IPS DF 4.7 (cell line): ENCODE results near the gene CXorf66.
"Not testable (repeated sequence)": the region's sequence is repeated elsewhere in the genome, so short reads cannot be mapped to it uniquely, and the experiment has no call there.

Experiments used
- DNase-seq: peaks from one replicate; pipeline ENCODE4 v3.0.0-alpha.2; 2013; ENCODE audit warnings: low spot score; ENCODE audit errors: extremely low read depth

The CXorf66 gene, protein sequence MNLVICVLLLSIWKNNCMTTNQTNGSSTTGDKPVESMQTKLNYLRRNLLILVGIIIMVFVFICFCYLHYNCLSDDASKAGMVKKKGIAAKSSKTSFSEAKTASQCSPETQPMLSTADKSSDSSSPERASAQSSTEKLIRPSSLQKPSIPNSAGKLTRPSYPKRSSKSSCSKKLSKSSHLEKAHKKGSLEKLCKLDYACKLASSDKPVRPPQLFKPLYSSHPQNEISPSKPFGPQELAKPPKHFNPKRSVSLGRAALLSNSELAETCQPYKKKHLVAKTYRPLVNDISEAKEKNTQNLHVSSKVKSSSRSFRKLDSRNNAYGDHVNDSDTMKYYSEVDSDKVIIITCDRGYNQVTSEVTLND

DNA sequence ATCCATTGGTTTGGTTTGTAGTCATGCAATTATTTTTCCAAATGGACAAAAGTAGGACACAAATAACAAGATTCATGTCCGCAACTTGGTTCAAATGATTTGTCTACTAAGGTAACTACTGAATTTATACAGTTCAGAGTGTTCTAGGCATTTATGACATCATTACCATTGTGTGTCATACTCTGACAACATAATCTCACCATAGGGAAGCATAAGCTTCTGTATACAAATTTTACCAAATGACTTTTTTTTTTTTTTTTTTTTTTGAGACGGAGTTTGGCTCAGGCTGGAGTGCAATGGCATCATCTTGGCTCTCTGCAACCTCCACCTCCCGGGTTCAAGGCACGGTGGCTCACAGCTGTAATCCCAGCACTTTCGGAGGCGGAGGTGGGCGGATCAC, at the start of gene CXorf66:
Gene CXorf66, minus strand, starts transcription at position 101 of the 400 bp plus-strand sequence. Its CDS starts 25 bp downstream, at position 76.
- no peak for DNase-seq

DNA sequence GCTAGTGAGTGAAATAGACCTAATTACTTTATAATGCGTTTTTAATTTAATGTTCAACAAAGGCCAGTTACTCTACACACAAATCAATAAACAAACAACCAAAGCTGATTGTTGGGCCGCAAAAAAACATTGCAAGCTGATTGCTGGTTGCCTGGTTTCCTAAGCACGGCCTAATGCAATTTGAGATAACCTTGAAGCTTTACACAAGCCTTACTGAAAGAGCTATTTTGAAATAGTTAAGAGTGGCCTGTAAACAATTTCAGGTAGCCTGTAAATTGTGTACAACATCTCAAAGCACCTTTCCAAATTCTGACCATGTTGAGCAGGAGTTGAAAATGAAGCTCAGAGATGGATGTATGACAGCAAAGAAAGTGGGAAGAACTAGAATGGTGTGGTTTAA, 17.5 kb upstream of the CXorf66 start:
- no peak for DNase-seq

DNA sequence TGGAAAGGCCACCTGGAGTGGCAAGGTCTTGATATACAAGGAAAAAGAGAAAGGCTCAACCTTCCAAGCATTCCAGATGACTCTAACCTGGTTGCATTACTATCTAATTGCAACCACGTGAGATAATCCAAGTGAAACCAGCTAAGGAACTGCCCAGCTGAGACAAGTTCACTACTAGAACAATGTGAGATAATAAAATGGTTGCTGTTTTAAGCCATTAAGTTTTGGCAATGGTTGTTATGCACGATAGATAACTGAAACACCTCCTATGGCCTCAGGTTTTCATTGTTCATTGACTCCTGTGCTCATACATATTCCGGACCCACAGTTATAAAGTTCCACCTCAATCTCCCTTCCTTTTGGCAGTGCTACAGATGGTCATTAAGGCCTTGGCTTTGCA, 9.2 kb upstream of the CXorf66 start:
- DNase-seq, result no peak

DNA sequence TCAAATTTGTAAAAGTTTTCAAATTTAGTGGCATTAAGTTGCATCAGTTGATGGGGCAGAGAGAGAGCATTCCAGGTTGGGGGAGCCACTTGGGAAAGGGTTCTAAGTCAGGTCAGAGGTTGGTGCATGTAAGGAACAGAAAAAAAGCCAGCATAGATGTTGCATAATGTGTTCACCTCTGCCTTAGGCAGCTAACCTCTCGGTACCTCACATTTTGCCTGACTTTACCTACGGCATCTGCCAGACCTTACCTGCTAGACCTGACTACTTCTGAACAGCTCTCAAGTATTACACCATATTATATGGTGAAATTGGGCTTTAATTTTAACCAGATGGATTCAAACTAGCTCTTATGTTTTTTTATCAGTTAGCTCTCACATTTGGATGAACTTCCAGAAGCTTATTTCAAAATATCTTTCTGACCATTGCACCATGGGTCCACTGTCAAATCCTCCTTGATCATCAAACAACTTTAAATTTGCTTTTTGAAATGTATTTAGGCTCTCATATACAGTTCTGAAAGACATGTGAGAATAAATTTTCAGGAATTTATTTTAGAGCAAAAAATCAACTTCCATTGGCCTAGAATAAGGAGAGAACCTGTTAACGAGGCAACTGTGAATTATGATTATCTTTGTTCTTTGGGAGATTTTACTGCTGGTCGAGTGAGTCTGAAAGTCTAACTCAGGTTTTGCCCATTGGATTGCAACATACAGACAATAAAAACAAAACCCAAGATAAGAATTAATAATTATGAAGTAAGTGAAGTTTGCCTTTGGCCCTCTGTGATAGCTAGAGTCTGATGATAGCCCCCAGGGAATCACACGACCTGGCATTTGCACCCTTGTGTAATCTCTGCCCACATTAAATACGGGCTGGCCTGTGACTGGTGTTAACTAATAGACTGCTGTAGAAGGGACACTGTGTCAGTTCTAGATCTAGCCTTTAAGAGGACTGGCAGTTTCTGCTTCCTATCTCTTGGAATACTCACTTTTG, 7.6 kb upstream of the CXorf66 start:
- DNase-seq, result no peak

DNA sequence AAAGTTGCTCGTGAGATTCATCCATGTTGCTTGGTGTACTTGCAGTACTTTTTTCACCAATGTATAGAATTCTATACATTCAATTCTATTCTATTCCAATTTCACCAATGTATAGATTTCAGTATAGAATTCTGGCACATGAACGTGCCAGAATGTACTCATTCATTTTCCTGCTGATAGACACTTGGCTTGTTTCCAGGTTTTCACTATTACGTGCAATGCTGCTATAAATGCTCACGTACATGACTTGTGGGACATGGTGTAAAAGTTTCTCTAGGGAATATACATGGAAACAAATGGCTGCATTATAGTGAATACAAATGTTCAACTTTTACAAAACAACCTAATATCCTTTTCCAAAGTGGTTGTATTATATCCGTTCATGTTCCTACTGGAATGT, 6.8 kb upstream of the CXorf66 start:
- DNase-seq, result no peak

DNA sequence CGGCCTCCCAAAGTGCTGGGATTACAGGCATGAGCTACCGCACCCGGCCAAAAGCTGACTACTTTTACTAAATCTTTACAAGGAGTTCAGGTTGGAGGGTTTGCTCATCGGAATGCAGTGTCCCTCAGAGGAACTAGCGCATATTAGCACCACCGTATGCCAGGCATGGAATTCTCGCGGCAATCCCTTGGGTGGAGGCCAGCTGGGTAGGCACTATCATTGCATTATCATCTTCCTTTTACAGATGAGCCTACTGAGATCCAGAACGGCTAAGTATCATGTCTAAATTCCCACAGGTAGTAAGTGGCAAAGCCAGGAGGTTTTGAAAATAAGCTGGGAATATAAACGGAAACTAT, 6.1 kb upstream of the CXorf66 start:
- DNase-seq, result no peak

DNA sequence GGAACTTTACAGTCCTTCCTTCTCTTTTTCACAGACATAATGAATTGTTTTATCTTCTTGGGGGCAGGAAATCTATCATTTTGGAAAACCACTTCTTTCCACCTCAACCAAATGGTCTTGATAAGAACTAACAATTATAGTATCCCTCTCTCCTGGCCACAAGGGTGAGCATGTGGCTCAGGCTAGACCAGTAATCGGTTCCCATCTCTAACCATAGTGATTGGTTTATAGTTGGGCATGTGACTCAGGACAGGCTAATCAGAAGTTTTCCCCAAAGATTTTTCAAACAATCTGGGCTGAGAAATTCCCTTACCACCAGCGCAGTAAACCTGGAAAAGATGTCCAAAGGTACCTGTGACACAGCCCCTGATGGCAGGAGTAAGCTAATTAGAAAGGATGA, 4.0 kb upstream of the CXorf66 start:
- DNase-seq, result no peak

DNA sequence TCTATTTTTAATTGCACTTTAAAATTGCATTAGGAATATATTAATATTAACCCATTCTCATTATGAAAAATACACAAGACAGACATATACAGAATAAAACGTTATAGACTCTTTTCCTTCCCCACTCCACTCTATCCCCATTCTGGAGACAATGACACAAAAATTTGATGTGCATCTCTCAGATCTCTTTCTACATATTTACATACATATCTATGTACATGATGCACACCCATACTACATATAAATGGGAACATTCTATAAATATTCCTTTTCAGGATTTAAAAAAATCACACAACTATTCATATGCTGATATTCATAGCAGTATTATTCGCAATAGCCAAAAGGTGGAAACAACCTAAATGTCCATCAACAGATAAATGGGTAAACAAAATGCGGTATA, 2.4 kb upstream of the CXorf66 start:
- DNase-seq, result no peak

DNA sequence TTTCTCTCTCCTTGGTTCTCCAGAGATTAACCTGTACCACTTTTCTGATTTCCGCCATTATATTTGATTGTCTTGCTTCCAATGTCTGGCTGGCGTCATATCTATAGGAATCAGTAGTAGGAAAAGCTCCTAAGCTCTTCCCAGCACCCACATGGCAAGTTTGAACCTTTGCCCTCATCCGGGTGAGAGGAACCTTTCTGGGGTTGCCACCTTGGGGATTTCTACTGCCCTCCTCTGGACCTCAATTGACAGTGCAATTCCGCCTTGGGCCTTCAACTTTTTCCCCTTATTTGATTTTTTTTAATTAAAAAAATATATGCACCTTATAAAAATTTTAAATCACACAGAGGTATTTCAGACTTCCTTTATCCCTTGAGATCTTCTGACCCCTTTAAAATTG, 2.0 kb upstream of the CXorf66 start:
- DNase-seq, result no peak

DNA sequence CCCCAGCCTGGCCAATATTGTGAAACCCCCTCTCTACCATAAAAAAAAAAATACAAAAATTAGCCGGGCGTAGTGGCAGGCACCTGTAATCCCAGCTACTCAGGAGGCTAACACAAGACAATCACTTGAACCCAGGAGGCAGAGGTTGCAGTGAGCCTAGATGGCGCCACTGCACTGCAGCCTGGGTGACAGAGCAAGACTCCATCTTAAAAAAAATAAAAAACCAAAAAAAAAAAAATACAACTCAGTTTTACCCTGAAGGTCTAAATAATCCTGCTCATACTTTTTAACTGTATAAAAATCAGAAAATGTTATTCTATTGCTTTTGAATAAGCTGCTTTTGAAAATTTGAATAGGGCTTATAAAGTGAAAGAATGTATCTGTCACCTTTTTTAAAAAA, 838 bp upstream of the CXorf66 start:
- DNase-seq, result not testable (repeated sequence)

DNA sequence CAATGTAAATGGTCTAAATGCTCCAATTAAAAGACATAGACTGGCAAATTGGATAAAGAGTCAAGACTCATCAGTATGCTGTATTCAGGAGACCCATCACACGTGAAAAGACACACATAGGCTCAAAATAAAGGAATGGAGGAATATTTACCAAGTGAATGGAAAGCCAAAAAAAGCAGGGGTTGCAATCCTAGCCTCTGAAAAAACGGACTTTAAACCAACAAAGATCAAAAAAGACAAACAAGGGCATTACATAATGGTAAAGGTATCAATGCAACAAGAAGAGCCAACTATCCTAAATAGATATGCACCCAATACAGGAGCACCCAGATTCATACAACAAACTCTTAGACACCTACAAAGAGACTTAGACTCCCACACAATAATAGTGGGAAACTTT, 4.2 kb downstream of the CXorf66 start:
- DNase-seq, result not testable (repeated sequence)

DNA sequence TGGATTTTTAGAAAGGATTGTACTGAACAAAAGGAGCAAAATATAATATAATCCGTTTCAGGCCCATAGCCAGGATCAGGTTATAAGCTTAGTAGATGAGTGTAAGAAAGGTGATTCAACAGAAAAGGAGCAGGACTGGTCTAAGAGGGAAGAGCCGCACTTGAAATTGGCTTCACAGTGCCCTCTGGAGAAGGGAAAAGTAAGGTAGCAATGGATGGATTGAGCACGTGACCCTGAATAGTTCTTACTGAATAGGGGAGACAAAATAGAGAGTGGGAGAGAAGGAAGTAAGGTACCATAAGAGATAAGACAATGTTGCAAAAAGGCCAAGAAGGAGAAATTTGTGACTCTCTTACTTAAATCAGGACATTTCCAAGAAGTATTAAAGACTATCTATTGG, 15.6 kb downstream of the CXorf66 start:
- no peak for DNase-seq

DNA sequence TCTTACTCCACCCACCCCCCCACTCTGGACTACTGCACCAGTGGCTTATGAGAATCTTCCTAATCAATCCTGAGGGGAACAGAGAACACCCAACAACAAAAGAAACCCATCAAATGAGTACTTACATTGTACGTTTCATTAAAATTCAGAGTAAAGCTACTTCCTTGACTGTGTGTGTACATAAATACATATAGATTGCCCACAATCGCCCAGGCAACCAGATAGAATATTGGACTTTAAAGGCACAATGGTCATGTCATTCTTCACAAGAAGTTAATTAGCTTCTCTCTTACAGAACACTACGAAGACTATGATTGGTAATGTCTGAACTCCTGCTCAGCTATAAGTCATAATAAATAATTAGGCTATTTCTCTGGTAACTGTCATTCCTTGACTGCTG, 20.2 kb downstream of the CXorf66 start:
- no peak for DNase-seq

DNA sequence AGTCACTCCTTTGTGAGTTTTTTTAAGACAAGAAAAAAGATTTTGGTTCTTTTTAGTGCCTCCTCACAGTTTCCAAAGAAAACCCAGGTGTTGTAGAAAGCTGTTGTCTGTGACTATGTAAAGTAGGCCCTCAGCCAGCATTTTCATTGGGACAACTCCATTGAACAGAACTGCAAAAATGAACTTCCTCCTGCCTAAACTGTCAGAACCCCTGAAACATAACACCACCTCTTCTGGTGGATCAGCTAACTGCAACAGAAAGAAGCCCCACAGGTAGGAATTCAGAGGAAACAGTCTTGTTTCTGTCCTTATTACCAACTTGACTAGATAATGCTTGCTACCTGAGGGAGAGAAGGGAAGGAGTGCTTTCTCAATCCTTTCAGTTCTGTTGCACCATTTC, 29.1 kb downstream of the CXorf66 start:
- no peak for DNase-seq

DNA sequence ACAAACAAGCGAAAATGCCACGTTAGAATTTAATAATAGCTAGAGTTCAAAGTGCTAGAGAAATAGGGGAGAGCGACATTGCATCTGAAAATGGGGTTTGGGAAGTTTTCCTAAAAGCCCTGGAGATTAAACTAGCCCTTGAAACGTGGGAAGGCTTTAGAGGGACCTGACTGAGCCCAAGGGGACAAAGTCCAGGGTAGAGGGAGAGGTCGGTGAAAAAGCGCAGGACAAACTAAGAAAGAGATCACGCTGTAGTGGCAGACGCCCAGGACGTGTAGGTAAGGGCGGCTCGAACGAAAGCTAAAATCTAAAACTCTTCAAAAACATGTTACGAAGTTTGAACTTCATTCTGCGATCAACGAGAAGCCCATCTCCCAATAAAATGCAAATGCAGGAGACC, 31.4 kb downstream of the CXorf66 start:
- DNase-seq, result no peak

DNA sequence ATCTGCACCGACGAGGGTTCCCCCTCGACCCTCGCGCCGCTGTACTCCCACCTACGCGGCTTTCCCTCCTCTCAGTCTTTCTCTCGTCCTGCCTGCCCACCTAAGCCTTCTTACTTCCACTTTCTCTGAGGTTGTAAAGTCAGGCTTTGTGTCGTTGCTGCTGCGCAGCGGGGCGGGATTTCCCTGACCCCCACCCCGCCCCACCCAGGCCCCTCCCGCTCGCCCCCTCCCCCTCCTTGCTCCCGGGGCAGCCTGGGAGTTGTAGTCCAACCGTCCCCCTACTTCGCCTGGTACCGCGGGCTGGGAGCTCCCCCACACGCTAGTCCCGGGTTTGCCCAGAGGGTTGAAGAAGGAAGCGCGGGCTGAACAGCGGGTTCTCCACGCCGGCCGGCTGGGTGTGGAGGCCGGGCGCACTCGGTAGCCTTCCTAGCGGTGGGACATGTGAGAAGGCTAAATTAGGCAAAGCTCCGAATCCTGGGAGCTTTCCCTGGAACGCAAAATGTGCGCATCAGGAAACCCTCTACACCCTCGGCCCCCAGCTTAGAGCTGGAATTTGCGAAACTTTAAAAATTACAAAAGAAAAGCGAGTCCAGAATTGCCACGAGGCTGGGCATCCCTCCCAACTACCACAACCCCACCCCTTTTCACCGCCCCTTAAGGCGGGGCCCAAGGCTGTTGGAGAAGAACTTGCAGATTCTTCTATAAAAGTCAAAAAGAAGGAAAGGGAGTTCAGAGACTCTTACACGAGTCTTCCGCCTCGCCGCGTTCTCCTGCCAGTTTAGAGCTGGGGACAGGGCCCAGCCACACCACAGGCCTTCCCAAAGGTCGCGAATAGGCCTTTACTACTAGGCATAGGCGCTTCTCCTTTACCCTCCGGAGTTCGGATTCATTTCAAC, 32.2 kb downstream of the CXorf66 start, which contains the start of gene ATP11C:
Gene ATP11C, minus strand, starts transcription at position 153 of the 896 bp plus-strand sequence. CDS start 1,011 bp downstream, outside the sequence.
- no peak for DNase-seq

DNA sequence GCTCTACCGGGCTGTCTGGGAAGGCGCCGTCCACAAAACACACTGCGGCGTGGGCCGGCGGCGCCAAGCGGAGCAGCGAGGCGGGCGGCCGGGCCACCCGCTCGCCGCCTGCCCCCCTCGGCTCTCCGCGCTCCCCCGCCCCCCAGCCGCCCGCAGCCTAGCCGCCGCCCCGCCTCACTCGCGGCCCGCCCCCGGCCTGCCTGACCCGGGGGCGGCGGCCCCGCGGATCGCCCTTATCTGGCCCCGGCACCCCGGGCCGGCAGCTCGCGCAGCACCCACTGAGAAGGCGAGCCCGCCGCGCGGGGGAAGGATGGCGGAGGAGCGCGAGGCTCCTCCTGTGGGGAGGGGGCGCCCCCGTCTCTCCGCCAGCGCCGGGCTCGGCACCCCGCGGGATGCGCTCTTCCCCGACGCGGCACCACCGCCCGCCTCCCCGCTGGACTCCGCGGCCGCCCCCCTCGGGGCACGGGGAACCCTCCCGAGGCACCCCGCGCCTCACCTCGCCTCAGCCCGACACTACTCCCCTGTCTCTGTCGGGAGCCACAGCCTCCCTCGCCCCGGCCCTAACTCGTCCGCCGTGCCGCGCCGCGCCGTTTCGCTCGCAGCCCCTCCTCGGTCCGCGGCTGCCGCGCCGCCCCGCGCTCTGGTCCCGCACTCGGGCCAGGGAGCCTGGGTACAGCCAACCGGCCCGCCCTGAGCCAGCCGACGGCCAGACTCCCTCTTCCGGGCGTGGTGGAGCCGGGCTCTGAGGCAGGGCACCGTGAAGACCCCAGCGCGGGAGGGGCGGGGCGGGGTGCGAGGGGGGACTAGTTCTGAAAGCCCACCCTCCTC, 33.0 kb downstream of the CXorf66 start:
- DNase-seq, result no peak

DNA sequence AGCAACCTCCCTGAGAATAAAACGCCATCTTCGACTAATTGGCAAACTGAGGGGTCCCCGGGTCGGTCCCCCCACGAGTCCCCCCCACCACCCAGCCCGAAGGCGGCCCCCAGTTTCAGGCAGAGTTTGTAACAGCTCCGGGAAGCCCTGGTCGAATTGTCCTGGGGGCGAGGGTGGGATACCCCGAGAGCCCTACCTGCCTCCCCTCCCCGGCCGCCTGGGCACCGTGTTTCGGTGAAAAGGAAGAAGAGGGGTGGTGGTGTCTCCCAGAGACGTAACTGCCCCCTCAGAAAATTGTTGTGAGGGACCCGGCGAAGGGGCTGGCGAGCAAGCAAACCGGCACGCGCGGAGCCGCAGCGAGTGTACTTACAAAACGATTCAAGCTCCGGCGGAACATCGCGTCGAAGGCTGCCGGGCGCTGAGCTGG, 33.7 kb downstream of the CXorf66 start:
- DNase-seq, result no peak

DNA sequence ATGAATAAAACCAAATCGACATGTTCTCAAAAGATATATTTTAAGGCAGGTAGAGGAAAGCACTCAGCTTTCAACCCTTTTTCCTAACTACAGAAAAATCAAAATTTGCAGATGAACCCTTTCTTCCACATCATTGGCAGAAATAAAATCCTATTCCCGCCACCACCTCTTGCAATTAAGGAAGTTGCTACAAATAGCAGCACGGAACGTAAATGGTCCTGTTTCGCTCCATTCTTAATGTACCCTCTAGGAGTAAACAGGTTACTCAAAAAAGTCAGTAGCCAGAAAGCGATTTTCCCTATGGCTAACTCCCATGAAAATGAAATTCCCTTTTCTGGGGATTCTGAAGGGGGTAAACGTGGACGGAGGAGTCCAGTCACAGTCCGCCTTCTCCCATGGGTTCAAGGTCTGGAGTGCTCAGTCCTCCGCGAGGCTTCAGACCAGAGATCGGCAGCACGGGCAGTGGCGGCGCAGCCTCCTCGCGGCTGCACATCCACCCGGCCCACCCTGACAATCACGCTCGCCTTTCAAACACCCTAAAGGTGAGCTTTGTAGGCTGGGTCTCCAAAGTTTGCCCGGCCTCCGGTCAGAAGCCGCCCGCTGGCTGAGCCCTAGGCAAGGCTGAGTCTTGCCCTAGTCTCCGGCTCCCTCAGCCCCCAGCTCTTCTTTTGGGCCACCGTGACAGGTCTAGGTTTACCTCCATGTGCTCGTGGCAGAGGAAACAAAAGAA, 34.2 kb downstream of the CXorf66 start:
- DNase-seq, result no peak

DNA sequence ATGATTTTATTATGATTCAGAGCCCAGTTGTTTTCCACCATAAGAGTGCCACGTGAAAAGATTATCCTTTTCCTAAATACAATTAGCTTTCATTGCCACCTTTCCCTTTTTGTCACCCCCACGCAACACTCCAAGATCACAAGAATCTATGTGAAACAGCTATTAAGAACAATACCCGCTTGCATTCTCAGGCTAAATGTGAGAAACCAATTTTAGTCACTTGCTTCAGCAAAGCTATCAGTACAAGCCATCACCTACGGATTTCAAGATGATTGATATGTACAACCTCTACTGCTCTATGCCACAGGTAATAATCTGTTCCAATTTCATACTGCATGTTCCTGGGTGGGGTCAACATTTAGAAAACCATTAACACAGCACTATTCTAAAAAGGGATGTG, 34.9 kb downstream of the CXorf66 start:
- DNase-seq, result no peak
